ENCODE measurements around the gene LITAF. TPM values are rescaled to one million over a fixed set of nuclear protein-coding genes. Genes with fewer than 3 reads are reported as not detected.

LITAF gene
- total RNA-seq, 3 donors from 2014 or later (not counting 1 experiment from before 2014, with no cell fraction given) = 584 to 772 (median 726) TPM

DNA sequence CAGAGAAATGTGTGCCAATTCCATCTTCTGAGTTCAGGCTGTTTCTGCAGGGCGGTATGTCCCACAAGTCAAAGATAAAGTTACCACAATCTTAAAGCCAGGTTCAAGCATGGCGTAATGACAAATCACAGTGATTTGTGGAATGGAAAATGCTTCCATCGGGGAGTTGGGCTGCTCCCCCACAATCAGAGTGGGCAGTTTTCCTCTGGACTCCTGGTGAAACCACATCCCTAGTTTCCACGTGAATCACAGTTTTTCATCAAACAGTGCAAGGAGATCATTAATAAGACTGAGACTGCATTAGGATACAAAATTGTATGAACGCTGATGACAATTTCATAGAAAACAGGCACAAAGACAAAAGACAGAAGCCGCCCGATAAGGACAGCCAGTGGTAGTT is 3.6 kb downstream of the LITAF start:
- Histone ChIP-seq H3K4me3 (ENCODE audit: low read length) (no peak overlapping the region), H3K36me3 (ENCODE audit: control insufficient read depth, insufficient read depth, low read length) (peaks cover 5% of the 10 kb centered on the region), H3K27ac (ENCODE audit: low read length) (peak overlapping the region; percentile 81), H3K9me3 (ENCODE audit: control insufficient read depth, insufficient read depth, low read length) (no peaks in the 10 kb centered on the region), H3K27me3 (ENCODE audit: control insufficient read depth, insufficient read depth, low read length) (no peaks in the 10 kb centered on the region), H3K4me1 (ENCODE audit: control insufficient read depth, insufficient read depth, low read length) (peaks cover 70% of the 10 kb centered on the region)
- WGBS (ENCODE audit: insufficient coverage) = 72% methylated on average over 7 of the region's 7 CpGs
- DNase-seq (no peak), ATAC-seq (no peak)
- Mint-ChIP-seq H3K27ac (peak overlapping the region; percentile 91 to 94), H3K27me3 (ENCODE audit: low read depth in 2 of 2) (no peaks in the 10 kb centered on the region), H3K4me1 (peaks cover 77 to 85% of the 10 kb centered on the region in 2 donors), H3K4me3 (peak overlapping the region; percentile 97), H3K9me3 (no peaks in the 10 kb centered on the region), H3K36me3 (no peaks in the 10 kb centered on the region)
- TF ChIP-seq CTCF (IDR thresholded peaks at IDR 0.05) = no peak
- intact Hi-C loops (cut with micrococcal nuclease) = loop anchor here (5.0 kb wide), 1 partner anchor 36 kb away; no protein-coding TSS in a partner anchor

DNA sequence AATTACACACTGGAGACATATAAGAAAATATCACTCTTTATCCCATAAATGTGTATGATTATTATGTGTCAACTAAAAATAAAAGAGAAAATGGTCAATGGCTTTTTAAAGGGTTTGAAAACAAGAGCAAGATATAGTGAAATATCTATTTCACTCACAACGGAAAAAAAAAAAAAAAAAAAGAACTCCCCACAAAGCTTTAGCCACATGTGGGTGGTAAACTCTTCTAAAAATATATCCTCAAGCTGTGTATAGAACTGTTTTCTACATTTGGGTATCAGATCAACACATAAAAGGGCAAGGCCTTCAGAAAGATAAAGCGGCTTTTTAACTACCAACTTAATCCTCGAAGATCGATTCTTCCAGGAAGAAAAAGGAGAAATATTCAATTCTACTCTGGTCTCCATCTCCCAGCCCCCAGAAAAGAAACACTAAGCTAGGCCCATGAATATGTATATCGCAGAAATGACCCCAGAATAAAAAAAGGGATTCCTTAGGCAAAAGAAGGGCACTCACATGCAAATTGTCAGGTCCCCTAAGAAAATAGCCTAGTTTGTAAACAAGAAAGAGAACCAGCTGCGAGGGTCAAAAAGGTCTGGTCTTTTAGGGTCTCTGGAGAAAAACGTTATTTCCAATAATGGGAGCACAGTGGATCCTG is 4.4 kb downstream of the LITAF start:
- Histone ChIP-seq H3K27me3 (ENCODE audit: control insufficient read depth, insufficient read depth, low read length) (no peaks in the 10 kb centered on the region), H3K36me3 (ENCODE audit: control insufficient read depth, insufficient read depth, low read length) (peaks cover 9% of the 10 kb centered on the region), H3K4me3 (ENCODE audit: low read length) (peak overlapping the region; percentile 1), H3K4me1 (ENCODE audit: control insufficient read depth, insufficient read depth, low read length) (peaks cover 70% of the 10 kb centered on the region), H3K9me3 (ENCODE audit: control insufficient read depth, insufficient read depth, low read length) (no peaks in the 10 kb centered on the region), H3K27ac (ENCODE audit: low read length) (peak overlapping the region; percentile 81)
- Mint-ChIP-seq H3K4me1 (peaks cover 78 to 83% of the 10 kb centered on the region in 2 donors), H3K27me3 (ENCODE audit: low read depth in 2 of 2) (no peaks in the 10 kb centered on the region), H3K27ac (peak overlapping the region; percentile 91 to 94), H3K36me3 (no peaks in the 10 kb centered on the region), H3K9me3 (no peaks in the 10 kb centered on the region), H3K4me3 (peak overlapping the region; percentile 97)
- TF ChIP-seq CTCF (IDR thresholded peaks at IDR 0.05) = no peak
- intact Hi-C loops (cut with micrococcal nuclease) = loop anchor here (1.0 to 5.0 kb wide), 2 partner anchors 10 to 35 kb away; no protein-coding TSS in a partner anchor
- 33% methylated on average over 6 of the region's 7 CpGs for WGBS (ENCODE audit: insufficient coverage)
- ATAC-seq (no peak), DNase-seq (no peak)

- ATAC-seq (peak in 2 of 3 donors; percentile 21), DNase-seq (peak in 1 of 2 donors; percentile 58)
- H3K4me1 Mint-ChIP-seq = peaks cover 84 to 85% of the 10 kb centered on the region in 2 donors
- no peak for TF ChIP-seq CTCF (IDR thresholded peaks at IDR 0.05)
- peaks cover 9% of the 10 kb centered on the region for H3K36me3 ChIP-seq (ENCODE audit: control insufficient read depth, insufficient read depth, low read length)
- H3K9me3 ChIP-seq (ENCODE audit: control insufficient read depth, insufficient read depth, low read length) = no peaks in the 10 kb centered on the region
- H3K27me3 ChIP-seq (ENCODE audit: control insufficient read depth, insufficient read depth, low read length) = no peaks in the 10 kb centered on the region
- no peaks in the 10 kb centered on the region for H3K36me3 Mint-ChIP-seq
- peak overlapping the region; percentile 81 for H3K27ac ChIP-seq (ENCODE audit: low read length)
- intact Hi-C loops (cut with micrococcal nuclease) = loop anchor here (1.0 to 5.0 kb wide), 2 partner anchors 9 to 34 kb away; no protein-coding TSS in a partner anchor
- H3K27ac Mint-ChIP-seq = peak overlapping the region; percentile 91 to 94
- no peak overlapping the region for H3K4me3 ChIP-seq (ENCODE audit: low read length)
- WGBS (ENCODE audit: insufficient coverage) = 26% methylated on average over 3 of the region's 3 CpGs
- H3K4me1 ChIP-seq (ENCODE audit: control insufficient read depth, insufficient read depth, low read length) = peaks cover 74% of the 10 kb centered on the region
- no peaks in the 10 kb centered on the region for H3K27me3 Mint-ChIP-seq (ENCODE audit: low read depth in 2 of 2)
- peak overlapping the region; percentile 97 for H3K4me3 Mint-ChIP-seq
- H3K9me3 Mint-ChIP-seq = no peaks in the 10 kb centered on the region
Observed at GRCh38 chr16:11581678-11582077, 5.0 kb downstream of the LITAF start.

Measured in natural killer cell (primary cell).